Prostate gland (tissue), 2 donors: ENCODE data around the gene POC1B. TPM values are rescaled to one million over a fixed set of nuclear protein-coding genes. Genes with fewer than 3 reads are reported as not detected.
A peak's percentile ranks its signal among the peaks of the same experiment; 100 is the strongest.

Experiments
- DNase-seq: peaks from one replicate; pipeline ENCODE4 v3.0.0-alpha.2; 2019; ENCODE audit warnings: low spot score
- H3K27ac ChIP-seq, 2 donors: fragments of 200-600 bp; sonication (generic); 2 replicates each; pipeline ENCODE4 v1.5.1; 2017 to 2019
- H3K27me3 ChIP-seq: fragments of 200-600 bp; sonication (generic); replicated peaks from 2 replicates; pipeline ENCODE4 v1.5.1; 2019; ENCODE audit not compliant: insufficient read depth
- H3K36me3 ChIP-seq, 2 donors: fragments of 200-600 bp; sonication (generic); 1 replicate in 1 of 2; 2 replicates in 1 of 2; pipeline versions ENCODE4 v1.5.1 to v1.8.1; 2017 to 2019
- H3K4me1 ChIP-seq: fragments of 200-600 bp; sonication (generic); replicated peaks from 2 replicates; pipeline ENCODE4 v1.5.1; 2019
- H3K4me3 ChIP-seq, 2 donors: fragments of 200-600 bp; sonication (generic); 2 replicates each; pipeline ENCODE4 v1.5.1; 2017 to 2019
- H3K9me3 ChIP-seq: fragments of 200-600 bp; sonication (generic); 2 replicates; pipeline ENCODE4 v1.5.1; 2017
- POLR2A ChIP-seq: fragments of 450-650 bp; IDR thresholded peaks from one replicate; pipeline ENCODE4 v1.6.1; 2016; ENCODE audit warnings: antibody characterized with exemption, mild to moderate bottlenecking
- POLR2AphosphoS5 ChIP-seq: sonication (generic); formaldehyde crosslinking; IDR thresholded peaks from one replicate; pipeline ENCODE4 v1.6.1; 2017; ENCODE audit warnings: antibody characterized with exemption
- WGBS: methylation state at CpG from one replicate; pipeline ENCODE4 v1.1.5; 2018; 5-methylcytosine and 5-hydroxymethylcytosine counted together
- intact Hi-C: fragments of 100-400 bp; cut with DNase I; formaldehyde crosslinking; loops from one replicate; pipeline ENCODE4 v1.14.2; 2022
- small RNA-seq, 2 donors: library from RNA; depleted of rRNA; stranded (forward); fragments of <200 nt; gene quantifications; one replicate each; pipeline ENCODE3, GENCODE V24; 2016
- total RNA-seq, 2 donors: library from RNA; depleted of rRNA; stranded (reverse); fragments of >200 nt; gene quantifications; one replicate each; pipeline ENCODE4 v1.1.0, GENCODE V29; 2016
- TF ChIP-seq, protein P1 (sequence below), 4 experiments: fragments of 200-600 bp in 2 of 4; fragments of 450-650 bp in 2 of 4; sonication (generic) in 2 of 4; IDR thresholded peaks; 1 replicate in 3 of 4; 2 replicates in 1 of 4; pipeline ENCODE4 v1.5.1; 2016 to 2019; ENCODE audit warnings: antibody characterized with exemption in 4 of 4, mild to moderate bottlenecking in 2 of 4, moderate library complexity in 2 of 4

Gene POC1B
- total RNA-seq, 2 donors from 2014 or later = 11.1 to 15.8 TPM

DNA sequence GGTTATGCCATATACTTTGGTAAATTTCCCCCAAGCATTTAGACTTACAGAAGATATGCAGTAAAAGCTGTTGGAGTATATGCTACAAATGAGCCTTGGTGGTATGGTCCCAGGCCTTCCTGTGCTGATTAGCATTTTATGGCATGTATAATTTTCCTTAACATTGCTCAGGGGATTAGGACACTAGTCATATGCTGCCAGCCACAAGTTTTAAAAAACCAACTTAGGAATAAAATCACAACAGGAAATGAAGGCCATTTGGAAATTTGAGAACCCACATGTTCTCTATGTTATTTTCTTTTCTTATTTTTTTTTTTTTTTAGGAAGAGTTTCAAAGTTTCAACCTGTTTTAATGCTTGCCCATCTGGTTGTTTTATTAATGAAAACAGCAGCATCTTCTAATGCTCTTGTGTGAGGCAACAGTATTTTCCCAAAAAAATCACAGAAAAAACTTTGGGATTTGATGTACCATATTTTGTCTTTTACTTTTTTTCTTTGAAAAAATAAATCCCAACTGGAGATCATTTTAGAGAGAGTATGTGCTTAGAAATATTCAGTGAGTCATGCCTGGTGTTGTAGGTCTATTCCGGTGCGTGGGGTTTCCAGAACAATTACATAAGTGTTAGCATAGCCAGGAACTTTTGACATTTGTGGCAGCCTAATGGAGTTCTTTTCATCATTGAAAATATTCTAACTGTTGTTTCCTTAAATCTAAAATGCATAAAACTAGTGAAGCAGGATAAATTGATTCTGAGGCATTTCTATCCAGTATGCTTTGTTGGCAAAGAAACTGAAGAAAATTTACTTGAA is 151.9 kb downstream of the POC1B start:
- peak; percentile 29 for TF ChIP-seq POLR2AphosphoS5
- TF ChIP-seq, protein P1, sequence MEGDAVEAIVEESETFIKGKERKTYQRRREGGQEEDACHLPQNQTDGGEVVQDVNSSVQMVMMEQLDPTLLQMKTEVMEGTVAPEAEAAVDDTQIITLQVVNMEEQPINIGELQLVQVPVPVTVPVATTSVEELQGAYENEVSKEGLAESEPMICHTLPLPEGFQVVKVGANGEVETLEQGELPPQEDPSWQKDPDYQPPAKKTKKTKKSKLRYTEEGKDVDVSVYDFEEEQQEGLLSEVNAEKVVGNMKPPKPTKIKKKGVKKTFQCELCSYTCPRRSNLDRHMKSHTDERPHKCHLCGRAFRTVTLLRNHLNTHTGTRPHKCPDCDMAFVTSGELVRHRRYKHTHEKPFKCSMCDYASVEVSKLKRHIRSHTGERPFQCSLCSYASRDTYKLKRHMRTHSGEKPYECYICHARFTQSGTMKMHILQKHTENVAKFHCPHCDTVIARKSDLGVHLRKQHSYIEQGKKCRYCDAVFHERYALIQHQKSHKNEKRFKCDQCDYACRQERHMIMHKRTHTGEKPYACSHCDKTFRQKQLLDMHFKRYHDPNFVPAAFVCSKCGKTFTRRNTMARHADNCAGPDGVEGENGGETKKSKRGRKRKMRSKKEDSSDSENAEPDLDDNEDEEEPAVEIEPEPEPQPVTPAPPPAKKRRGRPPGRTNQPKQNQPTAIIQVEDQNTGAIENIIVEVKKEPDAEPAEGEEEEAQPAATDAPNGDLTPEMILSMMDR (IDR thresholded peaks at IDR 0.05) = no peak
- no peak for TF ChIP-seq POLR2A
- DNase-seq = peak; percentile 23

DNA sequence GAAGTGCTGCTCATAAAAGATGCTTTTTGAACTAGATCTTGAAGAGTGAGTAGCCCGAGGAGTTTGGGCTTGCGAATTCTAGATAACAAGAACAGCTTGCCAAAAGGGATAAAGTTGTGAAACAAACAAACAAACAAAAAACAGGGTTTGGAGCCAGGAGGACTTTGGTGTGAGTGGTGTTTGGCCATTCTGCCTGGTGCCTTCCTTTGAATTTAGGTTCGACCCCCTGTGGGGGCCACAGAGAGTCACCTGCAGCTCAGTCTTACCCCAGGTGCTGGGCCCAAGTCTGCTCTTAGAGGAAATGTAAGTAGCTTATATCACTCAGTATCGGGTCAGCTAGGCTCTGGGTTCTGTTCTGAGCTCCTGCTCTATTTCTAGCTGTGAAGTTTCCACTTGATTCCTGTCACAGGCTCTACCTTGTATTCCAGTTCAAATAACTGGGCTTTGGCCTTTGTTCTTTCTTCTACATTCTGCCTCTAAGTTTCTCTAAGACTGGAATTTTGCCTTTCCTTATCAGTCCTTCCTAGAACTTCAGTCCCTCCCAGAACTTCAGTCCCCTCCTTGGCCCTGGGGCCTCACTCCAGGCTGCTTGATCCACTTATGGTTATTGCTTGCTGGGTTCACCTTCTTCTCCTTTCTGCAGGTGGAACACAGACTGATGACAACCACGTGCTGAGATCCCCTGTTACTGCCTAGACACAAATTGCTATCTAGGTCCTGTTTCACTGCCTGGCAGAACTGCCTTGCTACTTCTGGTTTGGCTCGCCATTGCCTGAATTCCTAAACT is 153.1 kb downstream of the POC1B start:
- no peaks in the 10 kb centered on the region for H3K36me3 ChIP-seq
- peaks cover 3% of the 10 kb centered on the region for H3K4me1 ChIP-seq
- no peak overlapping the region for H3K4me3 ChIP-seq
- 46% methylated on average over 6 of the region's 6 CpGs for WGBS
- no peak overlapping the region for H3K27ac ChIP-seq
- TF ChIP-seq POLR2AphosphoS5 = no peak
- TF ChIP-seq, protein P1 (IDR thresholded peaks at IDR 0.05) = no peak
- TF ChIP-seq POLR2A = no peak
- H3K27me3 ChIP-seq = no peaks in the 10 kb centered on the region
- H3K9me3 ChIP-seq = no peaks in the 10 kb centered on the region
- DNase-seq = no peak
- intact Hi-C loops = no loop called here

More for the DNA sequence above, 151.9 kb downstream of the POC1B start:
- Histone ChIP-seq H3K9me3 (no peaks in the 10 kb centered on the region), H3K36me3 (no peaks in the 10 kb centered on the region), H3K4me1 (peaks cover 3% of the 10 kb centered on the region), H3K4me3 (no peak overlapping the region), H3K27ac (no peak overlapping the region), H3K27me3 (no peaks in the 10 kb centered on the region)
- WGBS = 29% methylated on average over 2 of the region's 2 CpGs
- intact Hi-C loops = no loop called here

DNA sequence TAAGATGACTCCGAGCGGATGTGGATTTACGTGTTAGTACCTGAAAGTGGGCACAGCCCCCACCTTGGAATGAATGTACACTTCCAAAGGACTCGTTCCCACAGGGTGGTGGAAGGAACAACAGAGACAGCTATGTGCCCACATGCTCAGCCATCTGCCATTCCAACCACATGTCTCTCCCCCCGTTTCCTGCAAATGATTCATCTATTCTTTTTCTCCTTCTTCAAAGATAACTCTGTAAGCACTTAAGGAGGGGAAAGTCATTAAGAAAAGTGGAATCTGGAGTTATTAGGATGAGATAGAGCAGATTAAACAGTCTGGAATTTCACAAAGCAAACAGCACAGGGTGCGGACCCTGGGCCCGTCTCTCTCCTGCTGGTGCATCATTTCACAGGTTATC is 155.0 kb downstream of the POC1B start:
- intact Hi-C loops = no loop called here
- no peaks in the 10 kb centered on the region for H3K4me1 ChIP-seq
- H3K36me3 ChIP-seq = no peaks in the 10 kb centered on the region
- H3K27me3 ChIP-seq = no peaks in the 10 kb centered on the region
- H3K27ac ChIP-seq = no peak overlapping the region
- H3K9me3 ChIP-seq = no peaks in the 10 kb centered on the region
- peak; percentile 63 for DNase-seq
- no peak overlapping the region for H3K4me3 ChIP-seq
- 39% methylated on average over 7 of the region's 7 CpGs for WGBS
- TF ChIP-seq POLR2AphosphoS5 (no peak), POLR2A (no peak)
- TF ChIP-seq, protein P1 (IDR thresholded peaks at IDR 0.05) = no peak

DNA sequence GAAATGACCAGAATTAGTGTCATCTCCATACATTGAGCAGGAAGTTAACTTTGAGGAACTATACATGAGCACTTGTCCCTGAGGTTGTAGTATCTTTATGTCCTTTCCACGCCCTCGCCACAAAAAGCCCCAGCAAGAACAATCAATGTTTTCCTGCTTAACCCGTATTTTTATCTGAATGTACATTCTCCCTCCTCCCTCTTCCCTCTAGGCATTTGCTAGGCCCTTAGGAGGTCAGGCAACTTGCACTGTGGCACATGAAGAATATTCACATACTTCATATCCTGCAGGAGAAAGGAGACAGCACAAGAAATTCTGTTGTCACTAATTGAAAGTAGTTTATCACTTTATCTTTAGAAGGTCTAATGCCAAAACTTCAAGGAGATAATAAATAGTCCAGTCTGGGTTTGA is 155.4 kb downstream of the POC1B start:
- no peaks in the 10 kb centered on the region for H3K27me3 ChIP-seq
- no peaks in the 10 kb centered on the region for H3K9me3 ChIP-seq
- H3K36me3 ChIP-seq = no peaks in the 10 kb centered on the region
- H3K4me3 ChIP-seq = no peak overlapping the region
- H3K27ac ChIP-seq = no peak overlapping the region
- WGBS = 46% methylated on average over 3 of the region's 3 CpGs
- TF ChIP-seq, protein P1 (IDR thresholded peaks at IDR 0.05) = no peak
- TF ChIP-seq POLR2AphosphoS5 (no peak), POLR2A (no peak)
- no peak for DNase-seq
- intact Hi-C loops = no loop called here
- H3K4me1 ChIP-seq = no peaks in the 10 kb centered on the region

Small RNAs within 50 kb of the gene (small RNA-seq; reads per million reads assigned to genes)
- gene AC025034.2 (0 reads per million in 2 donors), gene POC1B-GALNT4 (0 reads per million in 2 donors)

Other genes starting within 250 kb of the POC1B start
- gene DUSP6, start 173.5 kb downstream of the POC1B start, total RNA-seq = 10 to 100 TPM; 30.6 to 36.2 TPM
- 1 to 10 TPM; 4.1 to 8.4 TPM for gene GALNT4, start 1.3 kb downstream of the POC1B start, total RNA-seq
- gene ATP2B1, start 182.8 kb upstream of the POC1B start, total RNA-seq = 10 to 100 TPM; 16.4 to 80.3 TPM